A375 (cell line): Measurements from ENCODE around the gene ST13. TPM values are rescaled to one million over a fixed set of nuclear protein-coding genes. Genes with fewer than 3 reads are reported as not detected.

Experiments
- small RNA-seq: library from RNA; depleted of rRNA; stranded (forward); fragments of <200 nt; gene quantifications from one replicate; pipeline ENCODE3, GENCODE V24; 2014
- total RNA-seq: library from RNA; depleted of rRNA; stranded (reverse); fragments of >200 nt; shearing (Covaris generic); gene quantifications from 2 replicates; pipeline ENCODE4 v1.2.3, GENCODE V29; 2014; rRNA removed

The ST13 gene
- total RNA-seq = 241 and 279 TPM in 2 replicates

DNA sequence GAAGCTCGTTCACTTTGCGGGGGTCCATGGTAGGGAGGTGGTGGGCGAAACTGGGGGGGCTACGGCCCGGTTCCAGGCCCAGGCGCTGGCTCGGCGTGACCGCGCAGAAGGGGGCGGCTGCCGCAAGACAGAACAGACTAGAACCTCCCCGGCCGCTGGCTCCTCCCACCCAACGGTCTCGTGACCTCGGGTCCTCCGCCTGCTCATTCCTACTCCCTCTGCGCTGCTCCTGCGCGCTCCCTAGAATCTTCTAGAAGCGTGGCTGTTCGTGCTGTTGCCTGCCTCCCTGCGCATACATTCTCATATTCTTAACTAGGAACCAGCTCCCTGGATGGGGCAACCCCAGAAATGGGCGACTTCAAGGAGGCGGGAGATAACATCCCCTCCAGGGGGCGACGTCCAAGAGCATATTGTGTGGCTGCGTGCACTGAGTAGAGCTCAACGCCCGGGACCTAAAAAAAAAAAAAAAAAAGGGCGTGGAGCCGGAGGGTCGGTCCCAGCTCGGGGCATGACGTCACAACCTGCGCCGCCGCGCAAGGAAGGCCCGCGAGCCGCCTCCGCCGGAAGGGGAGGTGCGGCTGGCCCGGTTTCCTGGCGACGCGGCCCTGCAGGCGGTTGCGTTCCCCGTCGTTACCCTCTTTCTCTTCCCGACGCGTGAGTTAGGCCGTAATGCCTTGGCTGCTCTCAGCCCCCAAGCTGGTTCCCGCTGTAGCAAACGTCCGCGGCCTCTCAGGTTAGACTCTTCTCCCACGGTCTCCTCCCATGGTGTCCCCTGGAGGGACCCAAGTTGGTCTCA lies at the start of gene ST13, which contains the start of gene XPNPEP3:
Gene ST13, minus strand, starts transcription at position 127 of the 796 bp plus-strand sequence. Its CDS starts 99 bp downstream, at position 28.
Gene XPNPEP3, plus strand, starts transcription at position 636 of the 796 bp plus-strand sequence. Its CDS starts 34 bp downstream, at position 670.

DNA sequence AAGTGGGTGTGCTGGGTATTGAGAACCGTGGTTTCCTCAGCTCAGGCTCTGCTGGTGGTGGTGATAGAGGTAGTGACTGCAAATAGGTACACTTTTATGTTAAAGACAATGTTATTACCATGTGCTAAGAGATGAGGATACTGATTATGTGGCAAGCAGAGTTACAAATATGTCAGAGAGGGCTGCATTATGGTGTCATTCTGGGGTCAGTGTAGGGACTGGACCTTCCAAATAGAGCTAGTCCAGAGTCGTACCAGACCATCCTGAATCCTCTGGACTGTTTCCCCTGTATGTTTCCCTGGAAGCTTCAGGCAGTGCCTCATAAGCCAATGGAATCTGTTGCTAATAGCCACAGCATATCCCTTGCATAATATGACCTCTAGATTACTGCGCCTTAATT lies 5.6 kb upstream of the ST13 start, which contains the start of gene DNAJB7:
Gene DNAJB7, minus strand, starts transcription at position 101 of the 400 bp plus-strand sequence. CDS start 119 bp downstream, outside the sequence.

DNA sequence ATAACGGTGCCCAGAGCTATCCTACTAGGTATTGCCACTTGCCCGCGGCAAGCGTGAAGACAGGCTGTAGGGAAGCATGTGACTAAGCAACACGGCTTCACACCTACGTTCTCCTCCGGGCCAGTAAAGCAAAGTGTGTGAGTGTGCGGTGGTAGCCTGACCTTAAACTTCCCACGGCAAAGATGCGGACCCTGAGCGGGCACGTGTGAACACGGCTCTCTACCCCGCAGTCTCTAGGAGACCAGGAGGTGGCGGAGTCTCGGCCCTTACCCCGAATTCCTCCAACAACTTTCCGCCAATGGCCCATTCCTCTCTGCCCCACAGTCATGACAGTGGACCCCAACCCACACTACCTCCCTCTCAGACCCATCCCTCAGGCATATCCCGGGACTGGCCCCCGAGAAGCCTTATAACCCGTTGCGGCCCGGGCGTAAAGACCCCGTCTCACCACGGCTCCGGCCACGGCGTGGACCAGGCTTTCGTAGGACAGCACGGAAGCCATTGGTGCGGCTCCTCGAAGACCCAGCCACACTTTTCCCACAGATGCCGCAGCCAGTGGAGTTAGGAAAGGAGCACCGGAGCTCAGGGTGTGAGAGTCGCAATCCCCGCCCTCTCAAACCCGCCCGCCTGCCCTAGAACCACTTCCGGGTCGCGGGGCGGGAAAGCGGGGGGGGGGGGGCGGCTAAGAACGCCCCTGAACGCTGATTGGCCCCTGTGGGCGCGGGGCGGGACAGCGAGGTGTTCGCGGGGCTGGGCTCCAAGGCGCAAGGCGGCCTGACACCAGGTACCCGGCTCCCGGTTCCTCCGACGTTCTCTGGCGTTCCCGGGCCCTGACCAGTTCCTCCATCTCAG lies 37.5 kb downstream of the ST13 start, which contains the start of gene SLC25A17:
Gene SLC25A17, minus strand, starts transcription at position 600 of the 852 bp plus-strand sequence. Its CDS starts 98 bp downstream, at position 502.

Small RNA genes lying within 50 kb of the gene (small RNA-seq; reads per million reads assigned to genes)
- gene JTBP1 (not detected), gene MIR4766 (not detected)

Other genes starting within 250 kb of the ST13 start
- gene MRTFA, start 219.9 kb downstream of the ST13 start, total RNA-seq = 8.9 and 22.6 TPM in 2 replicates
- gene MCHR1, start 177.2 kb downstream of the ST13 start, total RNA-seq = not detected in 2 replicates
- 16.0 and 18.3 TPM in 2 replicates for gene SLC25A17, start 37.3 kb downstream of the ST13 start, total RNA-seq
- gene XPNPEP3, start 509 bp upstream of the ST13 start, total RNA-seq = 8.1 and 9.4 TPM in 2 replicates
- gene DNAJB7, start 5.5 kb upstream of the ST13 start, total RNA-seq = not detected in 2 replicates
- 39.4 and 45.9 TPM in 2 replicates for gene RBX1, start 94.7 kb upstream of the ST13 start, total RNA-seq
- 19.7 and 20.6 TPM in 2 replicates for gene EP300, start 236.0 kb upstream of the ST13 start, total RNA-seq